Esophagus squamous epithelium (tissue), 5 donors: ENCODE measurements around the gene DES. TPM values are rescaled to one million over a fixed set of nuclear protein-coding genes. Genes with fewer than 3 reads are reported as not detected.
A peak's percentile ranks its signal among the peaks of the same experiment; 100 is the strongest.

ENCODE experiments used
- DNase-seq: peaks from one replicate; lab custom pipeline; 2025; lab: John Stamatoyannopoulos, UW
- H3K27ac ChIP-seq, 4 donors: fragments of 200-600 bp; sonication (generic); one replicate each; pipeline ENCODE4 v1.5.1; 2016 to 2019; ENCODE audit warnings: mild to moderate bottlenecking in 1 of 4
- H3K27me3 ChIP-seq, 4 donors: fragments of 200-600 bp; sonication (generic); 1 replicate in 3 of 4; 2 replicates in 1 of 4; pipeline versions ENCODE4 v1.5.1 to v1.6.0; 2017 to 2021; ENCODE audit warnings: antibody characterized with exemption in 1 of 4
- H3K36me3 ChIP-seq, 3 donors: fragments of 200-600 bp; sonication (generic); one replicate each; pipeline ENCODE4 v1.5.1; 2016 to 2019
- H3K4me1 ChIP-seq, 3 donors: fragments of 200-600 bp; sonication (generic); one replicate each; pipeline ENCODE4 v1.5.1; 2017 to 2019
- H3K4me3 ChIP-seq, 4 donors: fragments of 200-600 bp; sonication (generic); 1 replicate in 3 of 4; 2 replicates in 1 of 4; pipeline ENCODE4 v1.5.1; 2016 to 2019; ENCODE audit warnings: mild to moderate bottlenecking in 2 of 4, moderate library complexity in 1 of 4
- H3K9me3 ChIP-seq, 3 donors: fragments of 200-600 bp; sonication (generic); one replicate each; pipeline ENCODE4 v1.5.1; 2016 to 2019
- CTCF ChIP-seq, 6 experiments: fragments of 450-650 bp in 4 of 6; fragments of 200-600 bp in 2 of 6; sonication (generic) in 2 of 6; IDR thresholded peaks; one replicate each; pipeline ENCODE4 v1.5.1; 2016 to 2019; ENCODE audit warnings: antibody characterized with exemption in 6 of 6, mild to moderate bottlenecking in 4 of 6, moderate library complexity in 4 of 6
- POLR2A ChIP-seq, 4 donors: fragments of 450-650 bp; IDR thresholded peaks; one replicate each; pipeline ENCODE4 v1.6.1; 2017; ENCODE audit warnings: antibody characterized with exemption in 4 of 4, mild to moderate bottlenecking in 4 of 4, moderate library complexity in 3 of 4
- WGBS, 2 donors: methylation state at CpG; one replicate each; pipeline ENCODE4 v1.1.5; 2018; 5-methylcytosine and 5-hydroxymethylcytosine counted together
- intact Hi-C: fragments of 100-400 bp; cut with DNase I; formaldehyde crosslinking; loops from one replicate; pipeline ENCODE4 v1.15.0; 2022
- total RNA-seq, 4 donors: library from RNA; depleted of rRNA; stranded (reverse); fragments of >200 nt; gene quantifications; one replicate each; pipeline ENCODE4 v1.1.0, GENCODE V29; 2016
- donor health status: DM: yes; HTN: yes; CAD: no.

The DES gene
- total RNA-seq, 4 donors from 2014 or later: 120 to 2,698 (median 303) TPM

GRCh38 chr2:219416938-219417337 is 1.2 kb upstream of the DES start:
- intact Hi-C loops: no loop called here
- H3K27ac ChIP-seq: peak overlapping the region; percentile 21 to 87 (median 85)
- peaks cover 0 to 59% (median 5%) of the 10 kb centered on the region in 4 donors for H3K27me3 ChIP-seq

GRCh38 chr2:219417374-219417773 is 803 bp upstream of the DES start:
- peak overlapping the region; percentile 46 to 87 (median 85) for H3K27ac ChIP-seq
- H3K4me1 ChIP-seq: peaks cover 0 to 24% (median 0%) of the 10 kb centered on the region in 3 donors
- 30 to 65% methylated on average over 2 to 9 of the region's 9 CpGs for WGBS, 2 donors

More at GRCh38 chr2:219416938-219417337, 1.2 kb upstream of the DES start:
- Histone ChIP-seq H3K36me3 (no peaks in the 10 kb centered on the region), H3K4me1 (peaks cover 0 to 24% (median 0%) of the 10 kb centered on the region in 3 donors), H3K9me3 (peaks cover 0 to 12% (median 8%) of the 10 kb centered on the region in 3 donors), H3K4me3 (no peak overlapping the region)
- WGBS, 2 donors: 71% methylated on average over 4 of the region's 4 CpGs; no CpG with 5 or more reads in 1 of the 2 donors
- TF ChIP-seq CTCF (IDR thresholded peaks at IDR 0.05): no peak
- no peak for TF ChIP-seq POLR2A (IDR thresholded peaks at IDR 0.05)
- no peak for DNase-seq

DNA sequence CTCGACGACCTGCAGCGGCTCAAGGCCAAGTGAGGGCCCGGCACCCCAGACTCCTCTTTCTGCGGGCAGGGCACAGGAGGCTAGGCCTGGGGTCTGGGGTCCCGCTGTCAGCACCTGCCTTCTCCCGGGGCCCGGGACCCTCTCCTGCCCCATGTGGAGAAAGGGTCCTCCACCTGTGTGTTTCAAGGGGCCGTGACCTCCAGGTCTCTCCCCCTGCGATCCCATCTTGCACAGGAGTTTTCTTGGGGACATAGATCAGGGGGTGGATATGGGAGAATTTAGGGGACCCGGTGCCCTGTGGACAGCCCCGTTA is 791 bp downstream of the DES start:
- Histone ChIP-seq H3K4me1 (peaks cover 0 to 24% (median 0%) of the 10 kb centered on the region in 3 donors), H3K4me3 (peak overlapping the region; percentile 26 to 56 (median 46)), H3K9me3 (no peaks in the 10 kb centered on the region), H3K27ac (peak overlapping the region; percentile 71 to 87 (median 85)), H3K27me3 (peaks cover 0 to 55% (median 5%) of the 10 kb centered on the region in 4 donors), H3K36me3 (no peaks in the 10 kb centered on the region)
- 41 to 66% methylated on average over 4 to 7 of the region's 12 CpGs for WGBS, 2 donors
- DNase-seq: no peak
- TF ChIP-seq CTCF (IDR thresholded peaks at IDR 0.05) (no peak), POLR2A (IDR thresholded peaks at IDR 0.05) (no peak)
- intact Hi-C loops: no loop called here

More at GRCh38 chr2:219417374-219417773, 803 bp upstream of the DES start:
- DNase-seq: no peak
- no peak for TF ChIP-seq POLR2A (IDR thresholded peaks at IDR 0.05)
- no peak for TF ChIP-seq CTCF (IDR thresholded peaks at IDR 0.05)
- H3K27me3 ChIP-seq: peaks cover 0 to 55% (median 5%) of the 10 kb centered on the region in 4 donors
- H3K4me3 ChIP-seq: peak overlapping the region in 1 of 4 donors; percentile 56
- H3K9me3 ChIP-seq: peaks cover 0 to 9% (median 4%) of the 10 kb centered on the region in 3 donors
- intact Hi-C loops: no loop called here
- H3K36me3 ChIP-seq: no peaks in the 10 kb centered on the region

DNA sequence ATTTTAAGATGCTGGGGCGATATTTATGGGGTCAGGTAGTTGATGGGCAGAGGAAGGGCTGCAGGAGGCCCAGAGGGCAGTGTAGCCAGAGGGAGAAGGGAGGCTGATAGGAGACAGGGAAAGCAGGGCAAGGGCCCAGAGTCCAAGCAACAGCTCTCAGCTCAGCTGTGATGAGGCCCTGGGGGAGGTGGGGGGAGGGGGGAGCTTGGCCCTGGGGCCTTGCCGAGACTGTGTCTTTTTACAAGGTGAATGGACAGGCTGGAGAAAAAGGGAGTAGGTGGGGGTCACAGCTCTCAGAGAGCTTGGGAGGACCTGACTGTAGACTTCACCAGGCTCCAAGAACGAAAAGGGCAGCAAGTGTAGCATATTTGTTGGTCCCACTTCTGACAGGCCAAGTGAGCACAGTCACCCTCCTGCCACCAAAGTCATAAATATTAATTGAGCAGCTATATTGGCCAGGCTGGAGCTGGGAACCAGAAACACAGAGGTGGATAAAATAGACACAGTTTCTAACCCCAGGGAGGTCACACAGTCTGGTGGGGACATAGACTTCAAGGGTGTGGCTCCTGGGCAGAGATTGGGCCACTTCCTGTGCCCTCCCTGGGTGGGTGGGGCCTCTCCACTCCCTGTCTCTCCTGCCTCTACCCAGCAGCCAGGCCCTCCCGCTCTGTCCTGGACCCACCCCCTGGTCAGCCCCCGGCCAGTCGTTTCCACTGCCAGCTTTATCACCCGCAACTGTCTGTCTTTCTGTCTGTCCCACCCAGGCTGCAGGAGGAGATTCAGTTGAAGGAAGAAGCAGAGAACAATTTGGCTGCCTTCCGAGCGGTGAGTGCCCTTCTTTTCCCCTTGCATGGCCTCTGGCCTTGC is 1.4 kb downstream of the DES start:
- peaks cover 0 to 29% (median 0%) of the 10 kb centered on the region in 3 donors for H3K4me1 ChIP-seq
- WGBS, 2 donors: 79 to 83% methylated on average over 8 of the region's 9 CpGs
- H3K27me3 ChIP-seq: peaks cover 0 to 52% (median 5%) of the 10 kb centered on the region in 4 donors
- intact Hi-C loops: no loop called here
- H3K9me3 ChIP-seq: no peaks in the 10 kb centered on the region
- peak overlapping the region; percentile 26 to 56 (median 46) for H3K4me3 ChIP-seq
- no peaks in the 10 kb centered on the region for H3K36me3 ChIP-seq
- peak overlapping the region; percentile 71 to 87 (median 85) for H3K27ac ChIP-seq
- TF ChIP-seq POLR2A (IDR thresholded peaks at IDR 0.05) (peak in 1 of 4 donors; percentile 20), CTCF (IDR thresholded peaks at IDR 0.05) (no peak)
- DNase-seq: no peak

- Histone ChIP-seq H3K27me3 (peaks cover 0 to 57% (median 5%) of the 10 kb centered on the region in 4 donors), H3K4me1 (peaks cover 0 to 31% (median 0%) of the 10 kb centered on the region in 3 donors), H3K36me3 (no peaks in the 10 kb centered on the region), H3K9me3 (no peaks in the 10 kb centered on the region), H3K27ac (peak overlapping the region; percentile 71 to 87 (median 85)), H3K4me3 (peak overlapping the region; percentile 26 to 56 (median 46))
- TF ChIP-seq POLR2A (IDR thresholded peaks at IDR 0.05) (no peak), CTCF (IDR thresholded peaks at IDR 0.05) (no peak)
- 86 to 91% methylated on average over 5 of the region's 8 CpGs for WGBS, 2 donors
- no peak for DNase-seq
- intact Hi-C loops: no loop called here
Observed at GRCh38 chr2:219420687-219421086, 2.5 kb downstream of the DES start.
